NCI-H2171 treated with DMSO at 0.1 percent for 48 hours (cell line): ENCODE results near the gene NDUFS8.

Experiments used
- DNase-seq: peaks from one replicate; lab custom pipeline; 2025; lab: John Stamatoyannopoulos, UW

NDUFS8 gene

DNA sequence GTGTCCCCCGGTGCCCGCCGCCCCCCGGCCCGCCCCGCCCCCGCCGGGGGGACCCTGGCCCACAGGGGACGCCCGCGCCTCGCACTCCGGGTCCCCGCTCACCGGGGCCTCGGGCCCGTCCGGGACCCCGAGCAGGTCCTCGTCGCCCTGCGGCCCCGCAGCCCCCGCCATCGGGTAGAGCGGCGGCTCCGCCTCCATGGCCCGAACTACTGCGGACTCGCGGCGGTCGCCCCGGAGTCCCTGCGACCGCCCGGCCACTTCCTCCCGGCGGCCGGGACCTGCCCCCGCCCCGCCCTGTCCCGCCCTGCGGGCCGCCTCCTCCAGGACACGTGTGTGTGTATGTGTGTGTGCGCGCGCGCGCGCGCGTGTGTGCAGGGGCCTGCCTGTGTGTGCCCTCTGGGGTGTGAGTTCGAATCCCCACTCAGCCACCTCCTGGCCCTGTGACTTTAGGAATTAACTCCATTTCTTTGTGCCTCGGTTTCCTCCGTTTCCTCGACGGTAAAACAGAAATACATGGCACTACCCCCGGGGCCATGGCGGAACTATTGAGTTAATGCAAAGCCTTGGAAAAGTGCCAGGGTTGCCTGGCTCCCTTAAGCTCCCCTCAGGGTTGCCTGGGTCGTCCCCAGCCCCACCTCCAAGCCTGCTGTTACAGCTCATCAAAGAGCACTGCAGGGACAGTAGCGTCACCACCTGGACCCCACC is 26.5 kb upstream of the NDUFS8 start, which contains the start of gene UNC93B1:
TSS of gene UNC93B1 (minus strand) at position 252 of the 705 bp plus-strand sequence. CDS start at position 198, 54 bp downstream.
- DNase-seq = peak; percentile 44

DNA sequence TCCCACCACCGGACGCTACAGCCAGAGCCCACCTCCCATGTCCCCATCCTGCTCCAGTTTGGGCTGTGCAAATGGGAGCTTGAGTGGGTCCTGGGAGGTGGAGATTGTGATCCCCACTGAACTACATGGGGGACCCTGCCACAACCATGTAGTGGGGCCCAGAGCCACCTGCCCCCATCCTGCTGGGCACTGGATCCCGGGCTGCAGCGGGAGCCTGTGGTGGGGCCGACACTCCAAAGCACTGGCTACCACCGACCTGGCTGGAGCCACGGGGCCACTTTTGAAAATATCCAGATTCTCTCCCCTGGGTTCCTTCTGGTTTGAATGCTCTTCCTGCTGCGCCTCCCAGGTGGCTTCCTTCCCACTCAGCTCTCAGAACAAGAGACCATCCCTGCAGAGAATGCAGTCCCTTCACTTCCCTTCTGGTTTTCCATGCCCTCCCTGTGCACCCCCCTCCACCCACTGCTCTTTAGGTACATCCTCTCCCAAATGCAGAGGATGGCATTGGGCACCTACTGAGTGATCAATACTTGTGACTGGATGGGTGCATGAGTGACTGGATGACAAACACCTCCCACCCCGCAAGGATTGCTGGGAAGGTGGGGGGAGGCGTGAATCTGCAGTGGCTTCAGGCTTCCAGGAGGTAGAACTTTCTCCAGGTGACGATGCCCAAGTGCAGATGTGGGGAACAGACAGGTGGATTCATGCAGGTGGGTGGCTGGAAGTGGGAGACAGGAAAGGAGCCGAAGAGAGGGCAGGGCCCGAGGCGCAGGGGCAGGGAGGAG is 25.7 kb upstream of the NDUFS8 start:
- DNase-seq = no peak

DNA sequence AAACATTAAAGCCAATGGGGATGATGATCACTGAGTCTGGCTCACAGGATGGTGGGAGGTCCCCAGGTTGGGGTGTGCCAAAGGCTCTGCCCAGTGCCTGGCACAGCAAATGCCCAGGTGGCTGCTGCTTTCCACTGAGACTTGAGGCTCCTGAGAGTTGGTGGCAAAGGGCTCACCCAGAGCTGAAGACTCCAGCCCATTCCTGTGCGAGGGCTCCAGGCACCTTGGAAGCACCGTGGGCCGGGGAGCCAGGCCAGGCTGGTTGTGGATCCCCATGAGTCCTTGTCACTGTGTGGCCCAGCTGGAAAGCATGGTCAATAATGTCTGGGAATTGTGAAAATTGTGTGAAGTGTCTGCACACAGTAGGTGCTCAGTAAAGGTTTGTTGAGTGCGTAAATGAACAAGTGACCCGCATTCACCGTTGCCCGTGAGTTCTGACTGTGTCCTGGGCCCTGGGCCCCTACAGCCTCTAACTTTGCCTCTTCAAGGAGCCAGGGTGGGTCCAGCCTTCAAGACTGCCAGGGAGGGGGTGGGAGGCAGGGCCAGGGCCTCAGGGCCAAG is 23.8 kb upstream of the NDUFS8 start:
- no peak for DNase-seq

DNA sequence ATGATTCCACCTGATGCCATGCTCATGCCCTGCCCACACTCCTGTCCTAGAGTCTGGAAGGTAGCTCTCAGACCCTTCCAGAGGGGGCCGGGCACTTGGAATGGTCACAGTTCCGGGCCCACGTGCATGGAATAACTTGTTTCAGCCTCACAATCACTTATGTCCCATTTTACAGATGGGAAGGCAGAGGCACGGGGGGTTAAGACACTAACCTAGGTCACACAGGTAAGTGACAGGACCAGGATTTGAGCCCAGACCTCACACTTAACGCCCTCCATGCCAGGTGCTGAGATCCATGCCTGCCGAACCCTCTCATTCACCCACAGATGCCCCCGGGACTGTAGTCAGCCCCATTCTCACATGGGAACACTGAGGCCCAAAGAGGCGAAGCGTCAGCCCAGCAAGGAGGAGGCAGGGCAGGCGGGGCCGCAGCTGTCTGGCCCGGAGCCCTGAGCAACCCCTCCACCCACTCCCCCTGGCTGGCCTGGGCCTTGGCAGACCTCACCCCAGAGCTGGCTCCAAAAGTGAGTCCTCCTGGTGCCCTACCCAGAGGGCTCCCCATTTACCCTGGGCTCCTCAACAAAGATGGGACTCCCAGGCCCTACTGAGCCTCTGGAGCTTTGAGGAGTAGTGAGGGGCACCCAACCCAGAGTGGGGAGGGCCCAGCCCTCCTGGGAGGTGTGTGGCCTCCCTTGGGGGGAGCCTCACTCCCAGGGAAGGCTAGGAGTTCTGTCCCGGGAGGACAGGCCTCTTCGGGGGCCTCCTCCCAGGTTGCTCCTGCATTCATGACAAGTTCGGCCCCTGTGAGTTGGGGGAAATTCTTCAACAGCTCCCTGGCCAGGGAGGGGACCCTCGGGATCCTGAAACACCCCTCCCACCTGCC is 22.7 kb upstream of the NDUFS8 start:
- no peak for DNase-seq

DNA sequence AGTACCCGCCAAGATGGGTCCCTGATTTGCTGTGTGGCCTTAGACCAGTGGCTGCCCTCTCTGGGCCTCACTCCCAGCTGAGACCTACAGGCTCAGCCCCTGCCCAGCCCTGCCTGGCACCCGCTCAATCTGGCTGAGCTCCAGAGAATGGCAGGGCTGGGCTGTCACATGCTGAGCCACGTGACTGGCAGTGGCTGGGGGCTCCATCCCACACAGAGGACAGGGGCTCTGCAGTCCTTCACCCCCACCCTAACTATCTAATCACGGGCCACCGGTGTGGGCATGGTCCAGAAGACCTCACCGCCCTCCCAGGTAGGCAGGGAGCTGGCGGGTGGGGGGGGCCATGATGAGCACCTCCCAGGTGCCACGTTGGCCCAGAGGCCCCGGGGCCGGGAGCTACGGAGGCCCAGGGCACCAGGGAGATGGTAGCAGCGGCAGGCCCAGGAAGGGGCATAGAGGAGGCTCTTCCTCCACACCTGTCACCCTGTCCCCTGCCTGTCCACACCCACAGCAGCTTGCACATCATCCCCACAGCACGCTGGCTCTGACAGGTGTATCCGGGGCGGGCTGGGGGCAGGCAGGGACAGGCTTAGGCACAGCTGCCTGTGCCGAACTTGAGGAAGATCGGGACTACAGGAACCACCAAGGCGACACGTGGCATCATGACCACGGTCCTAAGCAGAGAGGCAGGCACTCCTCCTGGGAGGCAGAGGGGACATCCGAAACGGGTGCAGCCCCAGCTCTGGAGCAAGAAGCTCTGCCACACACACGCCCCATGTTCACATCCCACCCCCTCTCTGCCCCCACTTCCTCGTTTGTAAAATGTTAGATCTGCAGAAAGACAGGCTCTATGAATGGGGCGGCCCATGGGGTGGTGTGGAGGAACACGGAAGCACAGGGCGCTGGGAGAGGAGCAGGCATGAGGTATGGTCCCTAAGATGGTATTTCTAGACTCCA is 21.8 kb upstream of the NDUFS8 start:
- DNase-seq = peak; percentile 79

DNA sequence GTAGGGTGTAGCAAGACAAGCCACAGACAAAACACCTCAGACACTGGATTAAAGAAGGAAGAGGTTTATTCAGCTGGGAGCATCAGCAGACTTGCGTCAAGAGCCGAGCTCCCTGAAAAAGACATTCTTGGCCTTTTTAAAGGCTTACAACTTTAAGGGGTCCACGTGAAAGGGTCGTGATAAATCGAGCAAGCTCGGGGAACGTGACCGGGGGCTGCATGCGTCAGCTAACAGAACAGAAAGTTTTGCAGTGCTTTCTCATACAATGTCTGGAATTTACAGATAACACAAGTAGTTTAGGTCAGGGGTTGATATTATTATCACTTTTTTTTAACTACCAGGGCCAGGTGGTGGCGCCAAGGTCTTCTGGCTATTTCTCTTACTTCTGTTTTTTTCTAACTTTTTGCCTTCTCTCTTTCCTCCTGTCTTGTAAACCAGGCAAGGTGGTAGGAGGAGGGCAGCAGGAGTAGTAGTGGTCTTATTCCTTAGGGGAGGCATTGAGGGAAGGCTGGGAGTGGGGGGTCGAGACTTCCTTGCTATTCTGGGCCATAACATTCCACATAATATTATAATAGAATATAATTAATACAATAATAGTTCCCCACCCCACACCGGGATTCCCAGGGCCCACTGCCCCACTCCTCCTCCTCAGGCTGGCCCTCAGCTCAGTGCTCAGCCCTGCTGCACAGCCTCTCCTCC is 20.9 kb upstream of the NDUFS8 start:
- DNase-seq = peak; percentile 9

DNA sequence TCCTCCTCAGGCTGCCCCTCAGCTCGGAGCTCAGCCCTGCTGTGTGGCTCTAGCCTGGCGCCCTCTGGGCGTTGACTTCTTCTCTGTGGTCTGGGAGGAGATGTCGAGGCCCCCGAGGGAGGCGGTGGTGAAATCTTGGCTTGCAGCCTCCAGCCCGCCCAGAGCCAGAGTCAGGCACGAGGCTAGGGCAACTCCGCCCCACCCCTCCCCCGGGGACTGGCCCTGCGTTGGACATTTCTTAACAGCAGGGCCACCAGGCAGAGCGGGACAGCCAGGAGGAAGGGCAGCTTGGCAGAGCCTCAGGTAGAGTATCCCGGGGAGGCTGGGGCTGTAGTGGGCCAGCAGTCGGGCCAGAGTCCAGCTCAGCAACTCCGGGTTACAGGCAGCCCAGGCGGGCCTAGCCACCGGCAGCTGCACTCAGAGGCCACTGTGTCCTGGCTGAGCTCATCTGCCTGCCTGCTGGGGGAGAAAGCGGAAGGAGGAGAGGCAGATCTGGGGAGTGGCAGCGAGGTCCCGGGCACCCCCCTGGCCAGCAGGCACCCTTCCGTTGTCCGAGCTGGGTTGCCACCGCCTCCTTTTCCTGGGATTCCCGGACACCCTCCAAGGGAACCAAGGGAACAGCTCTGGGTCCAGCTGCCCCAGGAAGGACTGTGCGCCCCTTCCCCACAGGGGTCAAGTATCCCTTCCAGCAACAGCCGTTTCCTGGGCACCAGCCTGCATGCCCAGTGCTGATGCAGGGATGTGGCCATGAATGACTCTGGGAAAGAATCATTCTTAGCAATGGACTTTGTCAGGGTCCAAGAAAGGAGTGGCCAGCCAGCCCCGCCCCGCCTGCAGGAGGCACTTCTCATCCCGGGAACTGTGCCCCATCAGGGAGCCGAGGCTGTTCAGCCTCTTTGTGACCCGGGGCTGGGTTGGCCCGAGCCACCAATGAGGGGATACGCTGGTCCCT is 20.1 kb upstream of the NDUFS8 start, which contains the start of gene ALDH3B1:
TSS of gene ALDH3B1 (plus strand) at position 238 of the 952 bp plus-strand sequence. CDS start 4,971 bp downstream, outside the sequence.
- no peak for DNase-seq

DNA sequence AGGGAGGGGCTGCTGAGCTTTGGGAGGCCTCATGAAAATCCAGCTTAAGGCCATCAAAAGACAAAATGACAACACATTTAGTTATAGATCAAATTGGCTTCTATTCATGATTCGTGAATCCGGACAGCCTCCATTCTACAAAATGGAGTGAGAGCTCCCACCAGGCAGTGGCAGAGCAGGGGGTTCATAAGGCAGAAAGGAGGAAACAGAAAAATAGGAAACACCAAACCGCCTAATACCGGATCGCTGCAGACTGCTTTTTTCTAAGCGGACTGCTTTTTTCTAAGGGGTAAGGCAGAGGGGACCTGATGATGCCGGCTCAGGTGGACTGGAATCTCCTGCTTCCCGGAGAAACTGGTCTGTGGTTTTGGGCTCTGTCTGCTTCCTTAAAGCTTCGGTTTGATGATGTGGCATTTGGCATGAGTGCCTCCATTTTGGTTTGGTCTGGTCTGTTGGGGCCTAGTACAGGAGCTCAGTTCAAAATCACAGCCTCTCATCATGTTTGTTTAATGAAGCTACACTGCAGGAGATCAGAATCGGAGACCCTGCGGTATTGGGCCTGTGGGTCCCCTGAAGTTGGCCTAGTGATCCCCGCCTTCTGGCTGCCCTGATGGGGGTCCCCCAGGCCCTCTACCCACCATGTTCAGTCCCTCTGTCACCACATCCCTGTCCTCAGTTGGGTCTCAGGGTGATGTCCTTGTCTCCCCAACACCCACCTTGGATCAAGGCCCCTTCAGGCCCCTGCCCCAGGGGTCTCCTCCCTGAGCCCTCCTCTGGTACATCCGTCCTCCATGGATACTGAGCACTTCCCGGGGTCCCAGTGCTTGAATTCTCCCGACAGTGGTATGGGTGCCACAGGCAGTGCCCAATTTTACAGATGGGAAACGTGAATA is 19.2 kb upstream of the NDUFS8 start:
- no peak for DNase-seq

DNA sequence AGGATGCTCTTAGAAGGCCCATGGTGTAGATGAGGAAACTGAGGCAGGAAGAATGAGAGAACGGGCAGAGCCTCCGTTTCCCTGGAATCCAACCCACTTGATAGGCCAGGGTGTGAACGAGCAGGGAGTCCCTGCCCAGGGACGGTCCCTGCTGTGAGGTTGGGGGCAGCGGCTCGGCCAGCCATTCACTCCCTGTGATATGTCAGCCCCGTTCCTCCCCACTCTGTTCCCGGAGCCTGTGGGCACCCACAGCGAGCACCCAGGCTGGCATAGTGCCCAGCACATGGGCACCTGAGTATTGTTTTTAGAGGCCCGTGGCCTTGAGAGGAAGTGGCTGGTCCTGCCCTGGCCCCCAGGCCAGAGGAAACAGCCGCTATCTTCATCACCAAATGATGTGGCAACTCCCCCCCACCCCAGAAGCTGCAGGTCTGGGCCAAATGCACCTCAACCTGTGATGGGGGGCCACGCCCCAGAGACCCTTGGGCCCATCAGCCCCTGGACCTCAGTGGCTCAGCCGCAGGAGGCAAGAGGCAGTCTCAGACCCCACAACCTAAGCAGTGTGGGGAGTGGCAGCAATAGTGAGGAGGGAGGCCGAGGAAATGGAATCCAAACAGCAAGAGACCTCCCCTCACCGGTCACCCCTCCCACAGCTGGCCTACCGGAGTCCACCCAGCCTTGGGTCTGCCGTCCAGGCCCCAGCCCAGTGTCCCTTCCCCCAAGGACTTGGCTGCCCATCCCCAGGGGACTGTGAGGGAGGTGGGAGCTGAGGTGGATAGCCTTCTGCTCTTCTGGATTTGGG is 18.2 kb upstream of the NDUFS8 start:
- DNase-seq = no peak

DNA sequence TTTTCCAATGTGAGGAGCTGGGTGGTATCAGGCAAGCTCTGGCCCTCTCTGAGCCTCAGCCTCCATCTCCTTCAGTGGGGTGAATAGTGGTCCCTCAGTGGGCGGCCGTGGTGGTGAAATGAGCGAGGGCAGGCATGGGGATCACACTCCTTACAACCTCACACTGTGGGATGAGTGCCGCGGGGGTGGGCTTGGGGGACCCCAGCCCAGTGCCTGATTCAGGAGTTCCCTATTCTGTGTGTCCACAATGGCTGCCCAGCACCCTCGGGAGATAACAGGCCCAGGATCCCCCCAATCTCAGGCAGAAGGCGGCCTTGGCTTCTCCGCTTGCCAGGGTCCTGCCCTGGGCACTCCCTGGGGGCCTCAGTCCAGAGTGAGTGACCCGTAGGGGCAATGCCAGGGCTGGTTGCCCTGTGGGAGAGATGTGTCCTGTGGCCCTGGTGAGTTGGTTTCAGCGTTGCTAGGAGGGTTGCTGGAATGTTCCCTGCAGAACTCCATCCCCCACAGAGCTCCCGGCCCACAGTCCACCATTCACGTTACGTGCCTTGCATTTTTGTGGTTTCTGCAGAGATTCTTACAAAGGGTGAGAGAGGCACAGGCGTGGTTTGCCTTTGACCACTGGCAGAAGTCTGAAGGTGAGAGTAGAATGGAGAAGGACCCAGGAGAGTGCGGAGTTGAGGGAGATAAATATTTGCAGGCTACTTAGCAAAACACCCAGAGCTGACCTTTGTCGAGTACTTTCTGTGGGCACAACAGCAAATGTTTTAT is 17.5 kb upstream of the NDUFS8 start:
- no peak for DNase-seq

DNA sequence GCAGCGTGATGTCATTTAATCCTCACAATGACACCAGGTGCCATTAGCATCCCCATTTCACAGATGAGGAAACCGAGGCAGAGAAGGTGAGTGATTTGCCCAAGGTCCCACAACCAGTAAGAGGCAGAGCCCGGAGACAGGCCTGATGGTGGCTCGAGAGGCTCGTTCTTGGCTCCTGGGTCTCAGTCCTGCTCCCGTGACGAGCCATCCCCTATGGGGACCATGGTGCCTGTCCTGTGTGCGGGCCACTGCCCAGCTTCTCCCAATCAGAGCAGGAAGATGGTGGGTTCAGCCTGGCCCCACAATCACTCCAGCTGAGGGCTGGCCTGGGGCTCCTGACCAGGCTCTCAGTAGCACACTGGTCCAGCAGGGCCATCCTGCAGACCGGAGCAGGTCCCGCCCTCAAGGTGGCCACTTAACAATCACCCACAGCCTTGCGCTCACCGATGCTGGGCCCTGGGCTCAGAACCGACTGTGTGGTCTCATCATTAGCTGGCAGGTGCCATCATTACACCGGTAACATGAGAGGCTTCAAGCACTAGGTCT is 16.8 kb upstream of the NDUFS8 start:
- DNase-seq = no peak

DNA sequence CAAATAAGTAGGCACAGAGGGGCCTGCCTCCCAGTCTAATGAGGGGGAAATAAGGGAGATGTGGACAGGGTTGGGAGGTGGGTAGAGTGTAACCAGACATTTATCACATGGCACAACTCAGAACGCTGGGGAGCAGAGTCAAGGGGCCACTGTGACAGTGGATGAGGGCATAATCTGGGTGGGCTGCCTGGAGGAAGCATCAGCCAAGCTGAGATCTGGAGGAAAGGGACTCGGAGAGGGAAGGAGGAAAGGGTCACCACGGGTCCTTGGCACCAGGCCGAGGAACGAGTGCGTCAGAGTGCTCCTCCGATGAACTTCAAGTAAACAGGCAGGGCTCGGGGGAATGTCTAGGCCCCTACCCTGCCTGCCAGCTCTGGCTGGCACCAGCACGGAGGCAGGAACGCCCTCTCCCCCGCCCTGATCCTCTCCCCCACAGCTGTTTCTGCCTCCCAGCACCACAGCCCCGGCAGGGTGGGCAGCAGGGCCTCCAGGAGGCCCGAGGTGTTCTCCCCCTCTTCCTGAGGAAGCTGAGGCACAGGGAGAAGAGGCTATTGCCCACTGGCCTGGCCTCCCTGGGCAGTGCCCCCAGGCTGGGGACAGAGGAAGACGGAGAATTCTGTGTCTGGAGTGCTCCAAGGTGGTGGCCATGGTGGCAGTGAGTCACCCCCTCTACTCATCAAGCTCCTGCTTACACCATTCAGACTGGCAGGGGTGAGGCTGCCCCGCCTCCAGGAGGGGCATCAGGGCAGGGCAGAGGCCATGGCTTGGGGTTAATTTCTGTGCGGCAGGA is 16.1 kb upstream of the NDUFS8 start:
- peak; percentile 11 for DNase-seq

DNA sequence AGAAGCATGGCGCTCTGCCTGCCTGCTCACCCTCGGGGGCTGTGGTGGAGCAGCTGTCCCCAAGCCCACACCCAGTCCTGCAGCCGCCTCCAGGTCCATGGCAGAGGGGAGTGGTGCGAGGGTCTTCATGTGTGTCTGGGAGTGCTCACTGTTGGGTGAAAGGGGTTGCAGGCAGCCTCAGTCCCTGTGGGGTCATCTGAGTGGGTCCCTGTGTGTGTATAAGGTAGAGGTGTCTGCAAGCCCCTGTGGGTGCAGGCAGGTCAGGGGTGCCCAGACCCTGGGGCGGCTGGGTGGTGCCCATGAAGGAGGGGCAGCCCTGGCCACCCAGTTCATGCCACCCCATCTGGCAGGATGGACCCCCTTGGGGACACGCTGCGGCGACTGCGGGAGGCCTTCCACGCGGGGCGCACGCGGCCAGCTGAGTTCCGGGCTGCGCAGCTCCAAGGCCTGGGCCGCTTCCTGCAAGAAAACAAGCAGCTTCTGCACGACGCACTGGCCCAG is 15.5 kb upstream of the NDUFS8 start:
- DNase-seq = no peak

DNA sequence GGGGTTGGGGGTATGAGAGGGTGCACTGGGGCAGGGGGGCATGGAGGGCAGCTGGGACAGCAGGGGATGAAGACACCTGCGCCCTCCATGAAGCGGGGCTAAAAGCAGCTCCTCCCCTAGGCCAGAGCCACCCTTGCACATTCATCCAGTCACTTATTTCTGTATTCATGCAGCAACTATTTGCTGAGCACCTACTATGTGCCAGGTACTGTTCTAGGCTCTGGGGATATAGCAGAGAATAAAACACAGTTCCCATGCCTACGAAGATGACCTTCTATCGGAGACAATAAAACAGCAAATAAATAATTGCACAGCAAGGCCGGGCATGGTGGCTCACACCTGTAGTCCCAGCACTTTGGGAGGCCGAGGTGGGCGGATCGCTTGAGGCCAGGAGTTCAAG is 15.0 kb upstream of the NDUFS8 start:
- no peak for DNase-seq
